DMS114 treated with DMSO at 0.1 percent for 48 hours (cell line): Measurements from ENCODE around the gene MYO6.
"Not testable (repeated sequence)": the region's sequence is repeated elsewhere in the genome, so short reads cannot be mapped to it uniquely, and the experiment has no call there.

Experiments used
- DNase-seq: peaks from one replicate; lab custom pipeline; 2025; ENCODE audit not compliant: unreplicated experiment; lab: John Stamatoyannopoulos, UW

The MYO6 gene

DNA sequence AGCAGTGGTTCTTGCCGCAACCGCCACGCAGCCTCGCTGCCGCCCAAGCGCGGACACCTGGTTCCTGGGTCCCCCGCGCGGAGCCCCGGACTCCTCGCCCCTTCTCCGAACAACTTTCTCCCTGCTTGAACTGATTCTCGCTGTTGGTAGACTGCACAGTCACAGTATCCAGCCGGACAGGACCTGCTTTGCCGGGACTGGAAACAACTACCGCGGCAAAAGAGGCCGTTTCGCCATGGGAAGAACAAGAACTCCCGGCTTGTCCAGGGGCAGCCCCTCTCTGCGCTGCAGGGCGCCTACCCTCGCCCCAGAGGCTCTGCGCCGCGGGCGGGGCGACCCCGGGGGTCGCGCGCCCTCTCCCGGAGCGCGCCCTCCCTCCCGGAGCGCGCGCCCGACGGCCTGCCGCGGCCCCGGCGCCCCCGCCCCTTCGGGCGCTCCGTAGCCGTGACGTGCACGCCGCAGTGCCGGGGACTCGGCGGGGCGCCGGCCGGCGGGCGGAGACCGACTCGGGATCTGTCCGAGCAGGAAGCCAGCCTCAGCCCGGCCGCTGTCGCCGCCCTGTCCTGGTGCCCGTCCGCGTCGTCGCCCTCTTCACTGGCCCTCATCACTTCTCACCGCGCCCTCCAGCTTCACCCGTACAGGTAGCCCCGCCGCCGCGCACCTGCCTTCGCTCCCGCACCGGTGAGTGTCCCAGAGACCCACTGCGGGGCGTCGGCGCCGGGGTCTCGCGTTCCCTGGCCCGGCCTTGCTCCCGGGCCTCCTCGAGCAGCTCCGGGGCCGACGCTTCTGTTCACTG is at the start of gene MYO6:
Gene MYO6 (plus strand): TSS at position 497 of the 796 bp plus-strand sequence. CDS start 68,309 bp downstream, outside the sequence.
- DNase-seq = no peak

- not testable (repeated sequence) for DNase-seq
Measured at GRCh38 chr6:75708334-75708733, 40.7 kb upstream of the MYO6 start.

- DNase-seq = no peak
Measured at GRCh38 chr6:75711173-75711572, 37.9 kb upstream of the MYO6 start.

GRCh38 chr6:75719133-75719532 is 29.9 kb upstream of the MYO6 start:
- no peak for DNase-seq

DNA sequence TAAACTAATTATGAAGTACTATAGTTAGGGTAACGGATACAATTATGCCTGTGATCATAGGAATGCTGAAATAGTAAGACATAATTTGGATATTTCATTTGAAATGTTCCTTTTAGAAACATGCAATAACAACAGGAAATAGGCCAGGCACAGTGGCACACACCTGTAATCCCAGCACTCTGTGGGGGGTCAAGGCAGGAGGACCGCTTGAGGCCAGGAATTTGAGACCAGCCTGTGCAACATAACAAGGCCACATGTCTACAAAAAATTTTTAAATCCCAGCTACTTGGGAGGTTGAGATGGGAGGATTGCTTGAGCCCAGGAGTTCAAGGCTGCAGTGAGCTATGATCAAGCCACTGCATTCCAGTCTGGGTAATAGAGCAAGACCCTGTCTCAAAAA is 25.7 kb upstream of the MYO6 start:
- no peak for DNase-seq

DNA sequence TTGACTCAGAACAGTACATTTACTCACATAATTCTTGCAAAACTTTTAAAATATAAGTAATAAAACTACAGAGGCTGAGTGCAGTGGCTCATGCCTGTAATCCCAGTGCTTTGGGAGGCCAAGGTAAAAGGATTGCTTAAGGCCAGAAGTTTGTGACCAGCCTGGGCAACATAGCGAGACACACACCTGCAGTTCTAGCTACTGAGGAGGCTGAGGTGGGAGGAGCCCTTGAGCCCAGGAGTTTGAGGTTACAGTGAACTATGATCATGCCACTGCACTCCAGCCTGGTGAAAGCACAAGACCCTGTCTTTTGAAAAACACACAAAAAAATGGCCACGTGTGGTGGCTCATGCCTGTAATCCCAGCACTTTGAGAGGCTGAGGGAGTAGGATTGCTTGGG is 21.8 kb upstream of the MYO6 start:
- no peak for DNase-seq

- DNase-seq = not testable (repeated sequence)
Measured at GRCh38 chr6:75731029-75731428, 18.0 kb upstream of the MYO6 start.

GRCh38 chr6:75735491-75736186 is 13.4 kb upstream of the MYO6 start:
- no peak for DNase-seq

DNA sequence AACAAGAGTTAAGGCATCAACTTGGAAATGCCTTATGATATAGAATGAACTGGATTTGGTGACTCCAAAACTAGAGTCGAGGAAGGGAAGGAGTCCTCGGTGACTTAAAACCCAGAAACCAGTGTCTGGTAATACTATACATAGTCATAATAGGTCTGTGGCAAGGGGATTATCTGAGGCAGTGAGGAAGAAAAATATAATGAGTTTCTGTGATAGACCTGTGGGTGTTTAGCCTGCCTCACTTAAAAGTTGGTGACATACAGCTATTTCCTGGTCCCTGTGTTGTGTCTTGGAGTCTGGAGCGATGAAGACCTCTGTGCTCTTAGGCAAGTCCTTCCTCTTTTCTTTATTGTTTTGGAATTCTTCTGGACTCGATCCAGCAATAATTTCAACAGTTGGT is 5.1 kb upstream of the MYO6 start:
- DNase-seq = no peak

GRCh38 chr6:75745404-75745803 is 3.6 kb upstream of the MYO6 start:
- no peak for DNase-seq

GRCh38 chr6:75746221-75746620 is 2.8 kb upstream of the MYO6 start:
- no peak for DNase-seq

DNA sequence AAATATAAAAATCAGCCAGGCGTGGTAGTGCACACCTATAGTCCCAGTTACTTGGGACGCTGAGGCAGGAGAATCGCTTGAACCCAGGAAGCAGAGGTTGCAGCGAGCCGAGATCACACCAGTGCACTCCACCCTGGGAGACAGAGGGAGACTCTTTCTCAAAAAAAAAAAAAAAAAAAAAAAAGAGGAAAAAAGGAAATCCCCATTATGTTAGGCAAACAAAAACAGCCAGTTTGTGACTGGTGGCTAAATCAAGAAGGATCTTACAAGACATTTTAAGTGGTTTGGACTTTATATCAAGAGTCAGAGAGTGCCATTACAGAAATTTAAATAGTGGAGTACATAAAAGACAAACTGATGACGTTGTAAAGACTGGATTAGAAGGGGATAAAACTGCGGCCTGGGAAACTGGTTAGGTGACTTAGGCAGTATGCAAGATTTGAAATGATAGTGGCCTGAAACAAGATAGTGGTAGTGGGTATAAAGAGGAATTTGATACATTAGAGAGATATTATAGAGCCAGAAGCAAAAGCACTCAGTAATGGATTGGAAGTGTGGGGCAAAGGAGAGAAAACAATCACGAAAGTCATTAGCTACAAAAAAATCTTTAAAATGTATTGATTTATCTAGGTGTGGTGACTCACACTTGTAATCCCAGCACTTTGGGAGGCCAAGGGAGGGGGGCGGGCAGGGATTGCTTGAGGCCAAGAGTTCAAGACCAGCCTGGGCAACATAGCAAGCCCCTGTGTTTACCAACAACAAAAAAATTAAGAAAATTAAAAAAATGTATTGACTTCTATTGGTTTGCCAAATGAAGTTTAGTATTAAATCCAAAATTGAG is 1.7 kb upstream of the MYO6 start:
- DNase-seq = no peak

DNA sequence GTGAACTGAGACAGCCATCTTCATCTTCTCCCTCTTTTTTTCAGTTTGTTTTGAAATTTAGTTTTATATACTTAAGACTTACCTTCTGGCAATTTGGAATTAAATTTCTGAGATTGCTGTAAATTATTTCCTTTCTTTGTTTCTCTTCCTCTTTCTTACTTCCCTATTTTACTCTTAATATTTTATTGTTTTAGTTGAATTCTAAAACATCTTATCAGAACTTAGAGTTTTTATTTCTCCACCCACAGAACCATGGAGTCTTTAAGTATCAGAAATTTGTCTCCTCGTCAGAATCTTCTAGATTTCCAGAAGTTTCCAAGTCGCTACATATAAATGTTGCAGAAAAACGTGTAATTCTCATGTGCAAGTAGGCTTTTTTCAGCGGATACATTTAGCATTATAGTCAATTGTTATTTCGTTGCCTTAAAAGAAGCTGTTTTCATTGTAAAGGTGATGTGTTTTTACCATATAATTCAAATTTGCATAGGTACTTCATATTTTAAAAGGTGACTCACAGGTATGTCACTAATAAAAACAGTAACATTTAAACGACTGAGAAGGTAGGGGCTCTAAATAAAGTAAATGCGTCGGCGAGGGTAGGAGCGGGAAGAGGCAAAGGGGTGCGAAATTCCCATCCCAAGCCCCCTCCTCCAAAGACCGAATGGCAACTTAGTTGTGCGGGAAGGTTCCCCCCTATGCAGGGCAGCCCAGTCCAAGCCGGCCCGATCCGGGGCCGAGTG is 866 bp upstream of the MYO6 start:
- no peak for DNase-seq

- DNase-seq = no peak
Measured at GRCh38 chr6:75751443-75751842, 2.4 kb downstream of the MYO6 start.

GRCh38 chr6:75752365-75752764 is 3.3 kb downstream of the MYO6 start:
- DNase-seq = no peak

GRCh38 chr6:75755704-75756103 is 6.7 kb downstream of the MYO6 start:
- DNase-seq = no peak

- DNase-seq = no peak
Measured at GRCh38 chr6:75757295-75757694, 8.3 kb downstream of the MYO6 start.

DNA sequence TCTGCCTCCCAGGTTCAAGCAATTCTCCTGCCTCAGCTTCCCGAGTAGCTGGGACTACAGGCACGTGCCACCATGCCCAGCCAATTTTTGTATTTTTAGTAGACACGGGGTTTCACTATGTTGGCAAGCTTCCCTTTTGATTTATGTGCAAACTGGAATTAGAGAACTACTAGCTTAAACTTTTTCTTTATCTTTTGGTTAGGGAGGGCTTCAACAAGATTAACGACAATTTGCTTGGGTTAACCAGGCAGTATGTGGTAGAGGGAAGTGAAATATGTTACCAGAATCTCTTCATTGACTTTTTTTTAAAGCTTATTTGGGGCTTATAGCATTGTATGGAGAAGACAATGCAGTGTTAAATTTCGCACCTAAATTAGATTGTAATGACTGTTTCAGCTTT is 9.0 kb downstream of the MYO6 start:
- DNase-seq = no peak

DNA sequence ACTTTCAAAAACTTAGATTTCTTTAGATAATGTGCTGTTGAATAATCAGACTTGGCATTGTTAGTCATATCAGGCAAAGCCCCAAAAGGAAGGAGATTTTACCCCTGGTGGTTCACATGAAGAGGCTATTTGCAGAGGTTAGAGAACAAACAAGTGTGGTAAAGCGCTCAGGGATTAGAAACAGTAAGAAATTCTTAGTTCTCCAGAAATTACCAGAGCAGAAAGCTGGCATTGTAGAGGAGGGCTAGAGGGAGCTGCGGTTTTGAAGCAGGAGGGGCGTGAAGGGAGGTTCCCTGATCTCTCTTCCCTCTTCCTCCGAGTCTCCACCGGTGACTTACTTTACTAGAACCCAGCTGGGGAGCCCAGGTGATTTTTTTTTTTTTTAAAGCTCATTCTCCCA is 10.2 kb downstream of the MYO6 start:
- no peak for DNase-seq

GRCh38 chr6:75760320-75760719 is 11.3 kb downstream of the MYO6 start:
- no peak for DNase-seq

DNA sequence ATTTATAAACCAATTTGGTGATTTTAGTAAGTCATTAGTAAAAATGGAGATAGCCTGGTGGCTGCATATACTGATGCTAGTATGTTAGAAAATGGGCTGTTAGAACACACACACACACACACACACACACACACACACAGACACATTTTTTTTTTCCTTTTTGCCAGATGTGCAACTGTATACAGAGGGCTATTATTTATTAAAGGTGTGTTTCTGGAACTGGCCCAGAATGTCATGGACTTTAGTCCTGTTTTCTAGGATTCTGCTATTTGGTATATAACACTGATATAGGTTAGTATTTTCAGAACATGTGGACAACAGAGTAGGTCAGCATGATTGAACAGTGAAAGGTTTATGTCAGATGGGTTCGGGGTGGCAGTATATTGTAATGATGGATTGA is 12.4 kb downstream of the MYO6 start:
- DNase-seq = no peak
